CD4-positive, alpha-beta T cell treated with Interleukin-17A for 4 hours (primary cell): ENCODE results near the gene RAPGEF3.
A peak's percentile ranks its signal among the peaks of the same experiment; 100 is the strongest.

Experiments used
- DNase-seq: peaks from one replicate; pipeline ENCODE4 v3.0.0-alpha.2; 2020; ENCODE audit warnings: mixed read lengths

Gene RAPGEF3

DNA sequence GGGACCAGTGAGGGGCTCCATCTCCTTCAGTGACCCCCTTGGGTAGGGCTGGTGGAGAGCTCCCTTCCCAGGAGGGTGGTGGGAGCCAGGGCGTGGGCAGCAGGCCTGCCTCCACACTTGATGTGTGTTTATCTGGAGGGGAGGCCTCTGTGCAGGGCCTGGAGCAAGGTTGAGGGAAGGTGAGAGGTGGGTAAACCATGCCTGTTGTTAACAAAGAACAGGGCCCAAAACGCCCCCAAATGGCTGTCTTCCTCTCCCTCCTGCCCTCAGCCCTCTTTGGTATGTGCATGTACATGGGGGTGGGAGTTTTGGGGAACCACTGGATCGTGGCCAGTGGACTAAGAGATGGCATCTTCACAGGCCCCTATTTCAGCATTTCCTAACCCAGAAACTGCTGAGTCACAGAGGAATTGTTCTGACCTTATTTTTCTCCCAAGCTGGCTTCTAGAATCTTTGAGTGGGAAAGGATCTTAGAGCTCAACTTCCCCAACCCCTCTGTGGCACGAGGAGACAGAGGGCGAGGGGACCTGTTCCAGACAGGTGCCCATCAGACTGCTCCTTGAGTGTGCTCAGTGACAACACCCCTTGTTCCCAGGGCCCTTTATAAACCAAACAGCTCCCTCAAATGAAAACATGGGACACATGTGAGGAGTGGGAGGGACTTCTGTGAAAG lies 17.9 kb upstream of the RAPGEF3 start:
- no peak for DNase-seq

DNA sequence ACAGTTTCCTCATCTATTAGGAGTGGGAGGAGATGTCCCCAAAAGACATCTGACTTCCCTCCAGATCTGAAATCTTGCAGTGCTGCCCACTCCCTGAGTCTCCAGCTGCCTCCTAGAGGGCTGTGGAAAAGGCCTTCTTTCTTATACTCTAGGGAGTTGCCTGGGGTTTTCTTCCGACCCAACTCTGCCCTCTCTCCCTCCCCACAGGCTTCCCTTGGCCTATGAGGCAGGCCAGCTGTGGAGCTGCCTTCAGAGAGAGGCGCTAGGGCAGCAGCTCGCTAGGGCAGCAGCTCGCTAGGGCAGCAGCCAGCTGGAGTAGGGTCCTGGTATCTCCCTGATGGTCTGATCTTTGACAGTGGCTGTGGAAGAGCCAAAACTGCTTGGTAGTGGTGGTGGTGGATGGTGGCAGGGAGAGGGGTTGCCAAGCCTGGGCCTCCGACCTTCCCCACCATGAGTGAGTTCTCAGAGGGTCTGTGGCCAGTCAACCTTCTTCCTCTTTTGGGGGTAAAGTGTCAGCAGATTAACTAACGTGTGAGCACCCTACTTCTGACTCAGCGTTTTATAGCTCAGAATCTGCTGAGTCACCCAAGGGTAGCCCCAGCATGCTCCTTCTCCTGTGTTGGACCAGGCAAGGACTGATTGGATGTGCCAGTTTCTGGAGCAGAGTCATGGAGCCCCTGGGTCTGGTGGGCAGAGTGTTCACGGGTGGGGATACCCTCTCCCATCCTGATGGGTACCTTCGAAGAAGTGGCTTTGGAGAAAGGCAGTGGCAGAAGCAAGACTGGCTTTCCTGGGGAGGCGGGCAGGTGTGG lies 16.6 kb upstream of the RAPGEF3 start:
- no peak for DNase-seq

GRCh38 chr12:47774663-47775062 lies 16.0 kb upstream of the RAPGEF3 start:
- DNase-seq: no peak

DNA sequence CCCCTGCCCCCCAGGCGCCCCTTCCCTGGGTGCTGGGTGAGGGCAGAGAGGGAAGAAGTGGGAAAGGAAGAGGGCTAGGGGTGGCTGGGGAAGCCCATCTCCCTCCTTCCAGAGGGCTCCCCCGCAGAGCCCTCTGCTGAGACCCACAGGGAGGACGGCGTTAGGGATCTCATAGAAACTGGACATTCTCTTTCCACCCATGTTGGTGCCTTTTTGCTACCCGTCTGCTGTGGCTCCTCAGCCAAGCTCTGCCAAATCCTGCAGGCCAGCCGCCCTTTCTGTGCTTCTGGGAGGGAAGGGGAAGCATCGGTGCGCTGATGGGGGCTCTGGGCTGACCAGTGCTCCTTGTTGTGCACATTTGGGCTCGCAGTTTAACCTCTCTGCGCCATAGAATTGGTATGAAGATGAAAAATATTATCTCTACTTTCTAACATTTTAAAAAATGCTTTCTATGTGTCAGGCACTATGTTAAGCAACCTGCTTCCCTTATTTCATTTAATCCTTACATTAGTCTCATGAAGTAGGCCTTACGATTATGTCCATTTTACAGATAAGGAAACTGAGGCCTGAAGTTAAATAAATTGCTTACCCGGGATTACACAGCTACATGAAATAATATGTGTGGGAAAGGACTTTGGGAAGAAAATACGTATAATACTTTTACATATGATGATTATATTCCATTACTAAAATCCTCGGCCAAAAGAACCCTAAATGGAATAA lies 15.3 kb upstream of the RAPGEF3 start:
- no peak for DNase-seq

GRCh38 chr12:47773062-47773857 lies 14.6 kb upstream of the RAPGEF3 start, which contains the start of gene SLC48A1:
SLC48A1 (plus strand) TSS chr12:47773238; CDS start chr12:47773305, 67 bp downstream.
- peak; percentile 86 for DNase-seq

DNA sequence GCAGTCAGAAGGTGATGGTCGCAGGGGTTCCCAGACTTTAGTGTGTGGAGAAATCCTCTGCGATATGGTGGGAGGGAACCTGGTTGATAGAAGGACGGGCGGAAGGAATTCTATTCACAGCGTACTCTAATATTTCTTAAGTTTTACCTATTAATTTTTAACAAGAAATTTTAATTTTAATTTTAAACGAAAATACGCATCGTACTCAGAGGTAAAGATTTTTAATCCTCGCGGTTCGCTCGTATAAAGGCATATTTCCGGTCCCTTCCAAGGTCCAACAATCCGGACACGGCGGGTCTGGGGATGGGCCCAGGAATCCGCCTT lies 14.0 kb upstream of the RAPGEF3 start:
- no peak for DNase-seq

DNA sequence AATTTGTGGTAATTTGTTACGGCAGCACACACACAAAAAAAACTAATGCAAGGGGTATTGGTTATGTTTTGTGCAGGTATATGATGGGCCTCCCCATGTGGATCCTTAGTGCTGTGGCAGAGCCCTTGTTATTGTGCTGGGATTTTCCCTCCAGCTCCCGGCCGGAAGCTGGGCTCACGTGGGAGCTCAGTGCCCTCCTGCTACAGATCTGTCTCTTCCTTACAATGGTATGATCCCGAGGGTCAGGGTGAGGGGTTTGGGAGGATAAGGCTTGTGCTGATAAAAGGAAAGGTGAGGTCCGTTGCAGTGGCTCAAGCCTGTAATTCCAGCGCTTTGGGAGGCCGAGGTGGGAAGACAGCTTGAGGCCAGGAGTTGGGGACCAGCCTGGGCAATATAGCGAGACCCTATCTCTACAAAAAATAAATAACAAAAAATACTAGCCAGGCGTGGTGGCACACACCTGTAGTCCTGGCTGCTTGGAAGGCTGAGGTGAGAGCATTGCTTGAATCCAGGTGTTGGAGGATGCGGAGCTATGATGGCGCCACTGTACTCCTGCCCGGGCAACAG lies 13.5 kb upstream of the RAPGEF3 start:
- no peak for DNase-seq

- DNase-seq: no peak
Observed at GRCh38 chr12:47771304-47771703, 12.6 kb upstream of the RAPGEF3 start.

GRCh38 chr12:47770086-47770726 lies 11.5 kb upstream of the RAPGEF3 start:
- DNase-seq: no peak

GRCh38 chr12:47769234-47770085 lies 10.8 kb upstream of the RAPGEF3 start:
- DNase-seq: no peak

GRCh38 chr12:47768323-47768811 lies 9.7 kb upstream of the RAPGEF3 start:
- no peak for DNase-seq

- DNase-seq: peak; percentile 85
Observed at GRCh38 chr12:47767216-47767724, 8.6 kb upstream of the RAPGEF3 start.

DNA sequence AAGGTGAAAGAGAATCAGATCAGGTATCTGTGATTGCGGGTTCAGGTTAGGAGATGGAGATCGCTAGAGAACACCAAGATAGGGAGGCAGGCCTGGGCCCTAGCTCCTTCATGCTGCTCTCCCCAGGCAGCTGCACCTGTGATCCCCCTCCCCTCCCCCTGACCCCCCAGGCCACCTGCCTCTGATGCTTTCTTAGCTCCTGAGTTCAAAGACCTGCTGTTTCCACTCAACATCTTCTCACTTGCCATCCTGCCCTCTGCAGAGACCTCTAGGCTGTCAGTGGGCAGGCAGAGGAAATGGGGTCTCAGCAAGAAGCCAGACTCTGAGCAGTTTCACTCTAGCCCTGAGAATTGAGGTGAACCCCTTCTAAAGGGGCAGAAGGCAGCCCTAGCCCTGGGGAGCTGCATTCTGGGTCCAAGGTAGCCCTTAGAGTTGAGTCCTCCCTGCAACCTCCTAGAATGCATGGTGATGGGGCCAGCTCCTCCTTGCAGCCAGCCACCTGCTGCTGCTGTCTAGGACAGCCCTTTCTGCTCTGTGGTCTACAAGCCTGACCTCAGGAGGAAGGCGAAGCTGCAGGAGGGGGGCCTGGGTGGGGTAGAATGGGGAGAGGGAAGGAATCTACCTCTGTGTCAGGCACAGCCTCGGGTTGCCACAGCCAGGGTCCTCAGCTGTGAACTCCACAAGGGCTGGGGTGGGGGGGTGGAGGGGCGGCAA lies 8.0 kb upstream of the RAPGEF3 start:
- no peak for DNase-seq

DNA sequence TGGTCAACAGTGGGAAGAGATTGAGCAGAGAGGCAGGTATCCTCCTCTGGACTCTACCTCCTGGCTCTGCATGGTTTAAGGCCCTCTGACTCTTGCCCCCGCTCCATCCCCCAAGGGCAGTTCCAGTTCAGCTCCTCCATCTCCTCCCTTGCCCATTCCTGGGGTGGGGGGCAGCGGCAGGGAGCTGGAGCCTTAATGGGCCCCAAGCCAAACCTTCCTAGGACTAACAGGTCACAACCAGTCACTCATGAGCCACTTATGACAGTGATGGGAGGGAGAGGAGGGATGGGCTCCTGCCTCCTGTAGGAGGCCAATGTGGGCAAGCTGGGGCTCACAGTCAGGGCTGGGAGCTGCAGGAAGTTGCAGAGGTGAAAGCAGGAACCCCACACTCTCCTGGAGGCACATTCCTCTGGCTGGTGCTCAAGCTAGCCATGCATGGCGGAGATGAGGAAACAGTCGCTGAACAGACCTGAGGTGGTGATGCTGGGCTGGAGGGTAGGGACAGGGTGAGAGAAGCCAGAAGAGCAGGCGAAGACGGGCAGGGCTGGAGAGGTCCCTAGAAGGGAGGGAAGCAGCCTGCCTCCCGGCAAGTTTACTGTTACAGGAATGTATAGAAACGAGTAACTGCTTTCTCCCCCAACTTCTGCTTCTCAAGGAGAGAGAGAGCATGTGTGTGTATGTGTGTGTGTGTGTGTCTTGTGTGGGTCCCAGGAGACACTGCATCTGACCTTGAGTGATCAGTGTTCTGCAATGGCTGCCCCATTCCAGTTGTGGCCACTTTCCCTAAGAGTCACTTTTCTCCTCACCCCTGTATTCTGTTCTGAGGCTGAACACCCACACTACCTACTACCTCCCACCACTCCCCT lies 5.0 kb upstream of the RAPGEF3 start:
- DNase-seq: no peak

DNA sequence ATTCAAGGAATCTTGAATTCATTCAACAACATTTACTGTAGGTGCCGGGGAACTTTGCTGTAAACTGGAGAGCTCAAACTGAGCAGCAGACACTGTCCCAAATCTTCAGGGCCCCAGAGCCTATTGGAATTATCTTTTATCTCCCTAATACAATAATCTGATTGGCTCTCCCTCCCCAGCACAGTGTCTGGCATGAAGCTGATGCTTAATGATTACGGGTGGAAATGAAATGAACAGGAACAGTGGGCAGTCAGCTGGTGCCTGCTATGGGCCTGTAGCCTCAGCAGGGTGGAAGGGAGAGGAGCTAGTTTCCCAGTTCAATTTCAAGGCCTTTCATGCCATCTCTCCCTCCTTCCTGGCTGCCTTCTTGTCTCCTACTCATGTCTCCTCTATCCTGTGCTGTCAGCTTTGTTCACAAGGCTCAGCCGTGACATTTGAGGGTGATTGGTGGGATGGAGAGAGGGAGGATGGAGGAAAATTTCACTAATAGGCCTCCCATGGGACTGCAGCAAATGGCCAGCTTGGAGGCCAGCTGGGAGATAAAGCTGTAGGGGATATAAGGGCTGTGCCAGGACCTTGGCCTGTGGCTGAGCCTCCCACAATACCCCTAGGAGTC lies 4.3 kb upstream of the RAPGEF3 start:
- DNase-seq: no peak

GRCh38 chr12:47758584-47758833 lies 171 bp downstream of the RAPGEF3 start:
- DNase-seq: no peak

GRCh38 chr12:47757840-47758583 lies 668 bp downstream of the RAPGEF3 start:
- no peak for DNase-seq

DNA sequence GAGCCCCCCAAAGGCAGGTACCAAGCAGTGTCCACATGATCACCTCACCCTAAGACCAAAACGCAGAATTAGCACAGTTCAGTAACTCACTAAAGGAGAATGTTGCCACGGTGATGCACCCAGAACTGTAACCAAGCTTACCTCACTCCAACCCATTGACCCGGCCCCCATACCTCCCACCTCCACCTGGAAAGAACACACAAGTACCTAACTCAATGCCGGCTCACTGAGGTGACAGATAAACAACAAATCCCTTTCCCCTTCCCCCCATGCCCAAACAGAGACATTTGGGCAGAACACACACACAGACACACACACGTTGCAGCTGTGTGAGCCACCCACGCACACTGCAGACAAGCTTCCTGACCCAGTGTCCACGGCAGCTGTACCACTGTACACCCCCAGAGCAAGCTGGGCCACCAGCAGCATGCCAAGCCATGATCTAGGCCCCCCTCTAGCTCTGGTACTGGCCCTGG lies 1.3 kb downstream of the RAPGEF3 start:
- no peak for DNase-seq
